Measurements from ENCODE around the gene PACRG.

The PACRG gene

GRCh38 chr6:163364641-163365040, 636.9 kb downstream of the PACRG start:
- in situ Hi-C loops (cut with MboI; ENCODE audit: low pct_unique_long_range_greater_than_20kb, low sequenced_read_pairs, unreplicated experiment) = no loop called here
- TF ChIP-seq, protein P1, sequence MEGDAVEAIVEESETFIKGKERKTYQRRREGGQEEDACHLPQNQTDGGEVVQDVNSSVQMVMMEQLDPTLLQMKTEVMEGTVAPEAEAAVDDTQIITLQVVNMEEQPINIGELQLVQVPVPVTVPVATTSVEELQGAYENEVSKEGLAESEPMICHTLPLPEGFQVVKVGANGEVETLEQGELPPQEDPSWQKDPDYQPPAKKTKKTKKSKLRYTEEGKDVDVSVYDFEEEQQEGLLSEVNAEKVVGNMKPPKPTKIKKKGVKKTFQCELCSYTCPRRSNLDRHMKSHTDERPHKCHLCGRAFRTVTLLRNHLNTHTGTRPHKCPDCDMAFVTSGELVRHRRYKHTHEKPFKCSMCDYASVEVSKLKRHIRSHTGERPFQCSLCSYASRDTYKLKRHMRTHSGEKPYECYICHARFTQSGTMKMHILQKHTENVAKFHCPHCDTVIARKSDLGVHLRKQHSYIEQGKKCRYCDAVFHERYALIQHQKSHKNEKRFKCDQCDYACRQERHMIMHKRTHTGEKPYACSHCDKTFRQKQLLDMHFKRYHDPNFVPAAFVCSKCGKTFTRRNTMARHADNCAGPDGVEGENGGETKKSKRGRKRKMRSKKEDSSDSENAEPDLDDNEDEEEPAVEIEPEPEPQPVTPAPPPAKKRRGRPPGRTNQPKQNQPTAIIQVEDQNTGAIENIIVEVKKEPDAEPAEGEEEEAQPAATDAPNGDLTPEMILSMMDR (IDR thresholded peaks at IDR 0.05; ENCODE audit: extremely low read depth, insufficient read depth, missing control alignments) = no peak
- no peak for DNase-seq (ENCODE audit: low spot score)

Measured in GM13977 (cell line).